Measurements from ENCODE around the gene CLDN9. TPM values are rescaled to one million over a fixed set of nuclear protein-coding genes. Genes with fewer than 3 reads are reported as not detected.

The CLDN9 gene
- total and polyA plus RNA-seq, 11 donors, result 0.13 to 2.0 (median 0.75) TPM

GRCh38 chr16:2974319-2975056 lies 38.2 kb upstream of the CLDN9 start:
- Histone ChIP-seq H3K36me3 (peaks cover 0 to 21% (median 0%) of the 10 kb centered on the region in 9 donors), H3K4me1 (peaks cover 0 to 23% (median 11%) of the 10 kb centered on the region in 12 donors), H3K9me3 (no peaks in the 10 kb centered on the region), H3K4me3 (no peak overlapping the region), H3K27ac (no peak overlapping the region), H3K27me3 (peaks cover 0 to 5% (median 2%) of the 10 kb centered on the region in 9 donors)
- TF ChIP-seq POLR2A (IDR thresholded peaks at IDR 0.05), result no peak
- TF ChIP-seq, protein P1, sequence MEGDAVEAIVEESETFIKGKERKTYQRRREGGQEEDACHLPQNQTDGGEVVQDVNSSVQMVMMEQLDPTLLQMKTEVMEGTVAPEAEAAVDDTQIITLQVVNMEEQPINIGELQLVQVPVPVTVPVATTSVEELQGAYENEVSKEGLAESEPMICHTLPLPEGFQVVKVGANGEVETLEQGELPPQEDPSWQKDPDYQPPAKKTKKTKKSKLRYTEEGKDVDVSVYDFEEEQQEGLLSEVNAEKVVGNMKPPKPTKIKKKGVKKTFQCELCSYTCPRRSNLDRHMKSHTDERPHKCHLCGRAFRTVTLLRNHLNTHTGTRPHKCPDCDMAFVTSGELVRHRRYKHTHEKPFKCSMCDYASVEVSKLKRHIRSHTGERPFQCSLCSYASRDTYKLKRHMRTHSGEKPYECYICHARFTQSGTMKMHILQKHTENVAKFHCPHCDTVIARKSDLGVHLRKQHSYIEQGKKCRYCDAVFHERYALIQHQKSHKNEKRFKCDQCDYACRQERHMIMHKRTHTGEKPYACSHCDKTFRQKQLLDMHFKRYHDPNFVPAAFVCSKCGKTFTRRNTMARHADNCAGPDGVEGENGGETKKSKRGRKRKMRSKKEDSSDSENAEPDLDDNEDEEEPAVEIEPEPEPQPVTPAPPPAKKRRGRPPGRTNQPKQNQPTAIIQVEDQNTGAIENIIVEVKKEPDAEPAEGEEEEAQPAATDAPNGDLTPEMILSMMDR (IDR thresholded peaks at IDR 0.05), result no peak
- intact Hi-C loops (cut with DNase I), result no loop called here
- WGBS, 4 donors, result 93 to 98% (median 94%) methylated on average over 6 to 15 of the region's 15 CpGs
- no peak for ATAC-seq
- DNase-seq, result no peak

GRCh38 chr16:2975161-2975795 lies 37.4 kb upstream of the CLDN9 start:
- 92 to 94% (median 93%) methylated on average over 17 to 28 of the region's 28 CpGs for WGBS, 4 donors
- Histone ChIP-seq H3K27ac (no peak overlapping the region), H3K36me3 (peaks cover 0 to 21% (median 0%) of the 10 kb centered on the region in 9 donors), H3K9me3 (no peaks in the 10 kb centered on the region), H3K4me3 (no peak overlapping the region), H3K27me3 (peaks cover 0 to 12% (median 4%) of the 10 kb centered on the region in 9 donors), H3K4me1 (peaks cover 0 to 22% (median 9%) of the 10 kb centered on the region in 12 donors)
- intact Hi-C loops (cut with DNase I), result no loop called here
- TF ChIP-seq, protein P1 (IDR thresholded peaks at IDR 0.05), result no peak
- TF ChIP-seq POLR2A (IDR thresholded peaks at IDR 0.05), result no peak
- ATAC-seq (no peak), DNase-seq (no peak)

GRCh38 chr16:2976201-2976600 lies 36.5 kb upstream of the CLDN9 start:
- intact Hi-C loops (cut with DNase I), result no loop called here
- no peak overlapping the region for H3K4me3 ChIP-seq
- H3K9me3 ChIP-seq, result no peaks in the 10 kb centered on the region
- DNase-seq (no peak), ATAC-seq (no peak)
- H3K36me3 ChIP-seq, result peaks cover 0 to 21% (median 0%) of the 10 kb centered on the region in 9 donors
- TF ChIP-seq, protein P1 (IDR thresholded peaks at IDR 0.05), result no peak
- no peak for TF ChIP-seq POLR2A (IDR thresholded peaks at IDR 0.05)
- H3K27ac ChIP-seq, result no peak overlapping the region
- peaks cover 0 to 22% (median 10%) of the 10 kb centered on the region in 12 donors for H3K4me1 ChIP-seq
- peaks cover 0 to 12% (median 4%) of the 10 kb centered on the region in 9 donors for H3K27me3 ChIP-seq
- WGBS, 4 donors, result 94 to 96% (median 94%) methylated on average over 5 to 7 of the region's 7 CpGs

GRCh38 chr16:2976673-2977072 lies 36.0 kb upstream of the CLDN9 start:
- Histone ChIP-seq H3K36me3 (peaks cover 0 to 21% (median 0%) of the 10 kb centered on the region in 9 donors), H3K27me3 (peaks cover 0 to 12% (median 4%) of the 10 kb centered on the region in 9 donors), H3K4me3 (no peak overlapping the region), H3K27ac (no peak overlapping the region), H3K9me3 (no peaks in the 10 kb centered on the region), H3K4me1 (peaks cover 0 to 23% (median 12%) of the 10 kb centered on the region in 12 donors)
- DNase-seq (no peak), ATAC-seq (no peak)
- intact Hi-C loops (cut with DNase I), result no loop called here
- TF ChIP-seq, protein P1 (IDR thresholded peaks at IDR 0.05), result no peak
- TF ChIP-seq POLR2A (IDR thresholded peaks at IDR 0.05), result no peak
- WGBS, 4 donors, result 91 to 98% (median 95%) methylated on average over 8 to 15 of the region's 15 CpGs

Data from heart left ventricle (tissue), 16 donors.